Measurements from ENCODE around the gene ACAP3.

GRCh38 chr1:1345860-1346500 lies 38.2 kb upstream of the ACAP3 start:
- TF ChIP-seq PATZ1 (CRISPR knock-in tag; IDR thresholded peaks at IDR 0.05; ENCODE audit: borderline replicate concordance) (no peak), SNAI2 (CRISPR knock-in tag; IDR thresholded peaks at IDR 0.05) (no peak)
